Measurements from ENCODE around the gene VGLL4.
A peak's percentile ranks its signal among the peaks of the same experiment; 100 is the strongest.
"Not testable (repeated sequence)": the region's sequence is repeated elsewhere in the genome, so short reads cannot be mapped to it uniquely, and the experiment has no call there.

Gene VGLL4

GRCh38 chr3:11602239-11602840, 41.4 kb downstream of the VGLL4 start:
- TF ChIP-seq FOXM1 (IDR thresholded peaks at IDR 0.05; ENCODE audit: borderline replicate concordance) (no peak), LEF1 (IDR thresholded peaks at IDR 0.05; ENCODE audit: borderline replicate concordance) (no peak), FOXK2 (IDR thresholded peaks at IDR 0.05) (no peak), CTBP1 (IDR thresholded peaks at IDR 0.05; ENCODE audit: borderline replicate concordance) (no peak), SP1 (IDR thresholded peaks at IDR 0.05) (no peak), ZNF384 (IDR thresholded peaks at IDR 0.05) (no peak), TARDBP (IDR thresholded peaks at IDR 0.05) (no peak), BHLHE40 (IDR thresholded peaks at IDR 0.05; ENCODE audit: borderline replicate concordance) (no peak), HDGF (IDR thresholded peaks at IDR 0.05; ENCODE audit: borderline replicate concordance) (no peak), L3MBTL2 (conservative IDR thresholded peaks at IDR 0.05) (no peak), ARNT (IDR thresholded peaks at IDR 0.05) (no peak), SUZ12 (IDR thresholded peaks at IDR 0.05) (no peak), FOXA1 (IDR thresholded peaks at IDR 0.05) (no peak), NFRKB (IDR thresholded peaks at IDR 0.05) (no peak), ELF4 (IDR thresholded peaks at IDR 0.05) (no peak), PKNOX1 (IDR thresholded peaks at IDR 0.05) (no peak)
- POLR2A ChIA-PET, result no interaction called here
- CTCF ChIA-PET, result no interaction called here
- no peak for DNase-seq (ENCODE audit: extremely low spot score)

GRCh38 chr3:11601446-11602238, 42.1 kb downstream of the VGLL4 start:
- CTCF ChIA-PET, result no interaction called here
- POLR2A ChIA-PET, result no interaction called here
- TF ChIP-seq BHLHE40 (IDR thresholded peaks at IDR 0.05; ENCODE audit: borderline replicate concordance), result no peak
- TF ChIP-seq FOXA1 (IDR thresholded peaks at IDR 0.05), result no peak
- no peak for TF ChIP-seq CTBP1 (IDR thresholded peaks at IDR 0.05; ENCODE audit: borderline replicate concordance)
- no peak for TF ChIP-seq ELF4 (IDR thresholded peaks at IDR 0.05)
- no peak for TF ChIP-seq NFRKB (IDR thresholded peaks at IDR 0.05)
- no peak for TF ChIP-seq FOXM1 (IDR thresholded peaks at IDR 0.05; ENCODE audit: borderline replicate concordance)
- no peak for TF ChIP-seq LEF1 (IDR thresholded peaks at IDR 0.05; ENCODE audit: borderline replicate concordance)
- TF ChIP-seq PKNOX1 (IDR thresholded peaks at IDR 0.05), result no peak
- no peak for TF ChIP-seq ZNF384 (IDR thresholded peaks at IDR 0.05)
- TF ChIP-seq SP1 (IDR thresholded peaks at IDR 0.05), result no peak
- TF ChIP-seq ARNT (IDR thresholded peaks at IDR 0.05), result no peak
- no peak for DNase-seq (ENCODE audit: extremely low spot score)

GRCh38 chr3:11600501-11601282, 43.0 kb downstream of the VGLL4 start:
- no peak for TF ChIP-seq FOXK2 (IDR thresholded peaks at IDR 0.05)
- no peak for TF ChIP-seq SP1 (IDR thresholded peaks at IDR 0.05)
- TF ChIP-seq PKNOX1 (IDR thresholded peaks at IDR 0.05), result peak; percentile 74
- no peak for TF ChIP-seq ARNT (IDR thresholded peaks at IDR 0.05)
- TF ChIP-seq BHLHE40 (IDR thresholded peaks at IDR 0.05; ENCODE audit: borderline replicate concordance), result no peak
- TF ChIP-seq TARDBP (IDR thresholded peaks at IDR 0.05), result no peak
- POLR2A ChIA-PET, result interaction anchor here (1.6 kb wide), 1 partner anchor 9 kb away, joined by 3 read pairs; no protein-coding TSS in a partner anchor
- CTCF ChIA-PET, result interaction anchor here (0.6 to 0.7 kb wide), 2 partner anchors 44 to 91 kb away, joined by 4 to 5 read pairs; no protein-coding TSS in a partner anchor
- no peak for DNase-seq (ENCODE audit: extremely low spot score)

- CTCF ChIA-PET, result no interaction called here
Observed at GRCh38 chr3:11596387-11596786, 47.3 kb downstream of the VGLL4 start.

DNA sequence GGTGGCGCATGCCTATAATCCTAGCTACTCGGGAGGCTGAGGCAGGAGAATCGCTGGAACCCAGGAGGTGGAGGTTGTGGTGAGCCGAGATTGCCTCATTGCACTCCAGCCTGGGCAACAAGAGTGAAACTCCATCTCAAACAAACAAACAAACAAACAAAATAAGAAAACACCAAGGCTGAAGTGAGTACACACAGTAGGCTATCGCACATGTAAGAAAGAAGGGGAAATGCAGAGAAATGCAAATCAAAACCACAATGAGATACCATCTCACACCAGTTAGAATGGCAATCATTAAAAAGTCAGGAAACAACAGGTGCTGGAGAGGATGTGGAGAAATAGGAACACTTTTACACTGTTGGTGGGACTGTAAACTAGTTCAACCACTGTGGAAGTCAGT, 48.7 kb downstream of the VGLL4 start:
- POLR2A ChIA-PET; DNase-seq (ENCODE audit: extremely low spot score); CTCF ChIA-PET: not testable (repeated sequence)

More at GRCh38 chr3:11596387-11596786, 47.3 kb downstream of the VGLL4 start:
- TF ChIP-seq SP1 (IDR thresholded peaks at IDR 0.05) (no peak), BHLHE40 (IDR thresholded peaks at IDR 0.05; ENCODE audit: borderline replicate concordance) (no peak), PKNOX1 (IDR thresholded peaks at IDR 0.05) (no peak), FOXM1 (IDR thresholded peaks at IDR 0.05; ENCODE audit: borderline replicate concordance) (no peak), ZNF384 (IDR thresholded peaks at IDR 0.05) (no peak), HDGF (IDR thresholded peaks at IDR 0.05; ENCODE audit: borderline replicate concordance) (no peak), TARDBP (IDR thresholded peaks at IDR 0.05) (no peak), LEF1 (IDR thresholded peaks at IDR 0.05; ENCODE audit: borderline replicate concordance) (no peak), NFRKB (IDR thresholded peaks at IDR 0.05) (no peak), FOXA1 (IDR thresholded peaks at IDR 0.05) (no peak), FOXK2 (IDR thresholded peaks at IDR 0.05) (no peak), L3MBTL2 (conservative IDR thresholded peaks at IDR 0.05) (no peak), ARNT (IDR thresholded peaks at IDR 0.05) (no peak), CTBP1 (IDR thresholded peaks at IDR 0.05; ENCODE audit: borderline replicate concordance) (no peak), SUZ12 (IDR thresholded peaks at IDR 0.05) (no peak), ELF4 (IDR thresholded peaks at IDR 0.05) (no peak)
- no peak for DNase-seq (ENCODE audit: extremely low spot score)
- POLR2A ChIA-PET, result no interaction called here
